Prostate gland (tissue), 2 donors: ENCODE results near the gene ALOX15.
"Not testable (repeated sequence)": the region's sequence is repeated elsewhere in the genome, so short reads cannot be mapped to it uniquely, and the experiment has no call there.

ENCODE experiments used
- CTCF ChIP-seq, 4 experiments: fragments of 200-600 bp in 2 of 4; fragments of 450-650 bp in 2 of 4; sonication (generic) in 2 of 4; IDR thresholded peaks; 1 replicate in 3 of 4; 2 replicates in 1 of 4; pipeline ENCODE4 v1.5.1; 2016 to 2019; ENCODE audit warnings: antibody characterized with exemption in 4 of 4, mild to moderate bottlenecking in 2 of 4, moderate library complexity in 2 of 4
- POLR2AphosphoS5 ChIP-seq: sonication (generic); formaldehyde crosslinking; IDR thresholded peaks from one replicate; pipeline ENCODE4 v1.6.1; 2017; ENCODE audit warnings: antibody characterized with exemption

GRCh38 chr17:4624451-4624911 lies 17.0 kb downstream of the ALOX15 start:
- TF ChIP-seq CTCF (IDR thresholded peaks at IDR 0.05); POLR2AphosphoS5: not testable (repeated sequence)
